Heart left ventricle (tissue), 16 donors: Measurements from ENCODE around the gene TCEANC2. TPM values are rescaled to one million over a fixed set of nuclear protein-coding genes. Genes with fewer than 3 reads are reported as not detected.

Experiments
- ATAC-seq, 4 donors: fragments of 200-7000 bp; cut with Tn5 transposase; one replicate each; pipeline ENCODE4 v1.9.1; 2020 to 2022; ENCODE audit warnings: moderate library complexity in 4 of 4, mild to moderate bottlenecking in 3 of 4, moderate number of reproducible peaks in 1 of 4
- DNase-seq, 5 donors: peaks; one replicate each; pipeline ENCODE4 v3.0.0-alpha.2; 2020
- H3K27ac ChIP-seq, 12 donors: fragments of 200-600 bp; sonication (generic) in 4 of 12; one replicate each; pipeline versions ENCODE4 v1.5.0 to v1.8.0; 2016 to 2022; ENCODE audit warnings: mild to moderate bottlenecking in 2 of 12
- H3K27me3 ChIP-seq, 9 donors: fragments of 200-600 bp; sonication (generic) in 2 of 9; one replicate each; pipeline versions ENCODE4 v1.5.1 to v1.8.0; 2016 to 2022; ENCODE audit warnings: mild to moderate bottlenecking in 3 of 9
- H3K36me3 ChIP-seq, 9 donors: fragments of 200-600 bp; sonication (generic) in 2 of 9; one replicate each; pipeline versions ENCODE4 v1.5.0 to v1.8.0; 2018 to 2022; ENCODE audit warnings: mild to moderate bottlenecking in 2 of 9
- H3K4me1 ChIP-seq, 12 donors: fragments of 200-600 bp; sonication (generic) in 4 of 12; one replicate each; pipeline versions ENCODE4 v1.5.0 to v1.8.0; 2016 to 2022; ENCODE audit warnings: mild to moderate bottlenecking in 3 of 12
- H3K4me3 ChIP-seq, 12 donors: fragments of 200-600 bp; sonication (generic) in 4 of 12; one replicate each; pipeline versions ENCODE4 v1.5.0 to v1.8.0; 2017 to 2022; ENCODE audit warnings: mild to moderate bottlenecking in 9 of 12, moderate library complexity in 4 of 12
- H3K9me3 ChIP-seq, 12 donors: fragments of 200-600 bp; sonication (generic) in 4 of 12; one replicate each; pipeline versions ENCODE4 v1.5.0 to v1.8.0; 2016 to 2022; ENCODE audit warnings: mild to moderate bottlenecking in 1 of 12
- POLR2A ChIP-seq, 2 donors: fragments of 450-650 bp; IDR thresholded peaks; one replicate each; pipeline ENCODE4 v1.6.1; 2017; ENCODE audit warnings: antibody characterized with exemption in 2 of 2, mild to moderate bottlenecking in 2 of 2, moderate library complexity in 2 of 2
- WGBS, 4 donors: extraction: QIAGEN DNeasy Blood & Tissue Kit in 2 of 4; methylation state at CpG; one replicate each; pipeline versions ENCODE4 v1.1.5 to v1.1.7; 2013 to 2018; 5-methylcytosine and 5-hydroxymethylcytosine counted together
- intact Hi-C, 10 donors: fragments of 100-400 bp; cut with DNase I; formaldehyde crosslinking; loops; one replicate each; pipeline versions ENCODE4 v1.11.1 to v1.14.2; 2022
- polyA plus RNA-seq, 2 donors: library from polyadenylated mRNA; stranded (reverse); fragments of 200-250 nt; gene quantifications; one replicate each; pipeline ENCODE4 v1.2.3, GENCODE V29; 2013
- total RNA-seq, 9 donors: library from RNA; depleted of rRNA in 2 of 9; stranded (reverse); fragments of >200 nt in 2 of 9; fragmentation: NEBNext Ultra II Directional in 3 of 9; extraction: Animal tissue kit (Norgen Biotek cat#: 25700) in 3 of 9; gene quantifications; one replicate each; pipeline versions ENCODE4 v1.1.0 to v1.2.4, GENCODE V29; 2016 to 2023
- TF ChIP-seq, protein P1 (sequence below), 12 donors: fragments of 200-600 bp; sonication (generic) in 4 of 12; IDR thresholded peaks; one replicate each; pipeline versions ENCODE4 v1.5.0 to v1.8.0; 2018 to 2022; ENCODE audit warnings: antibody characterized with exemption in 12 of 12, mild to moderate bottlenecking in 5 of 12
- donor health status: ischemic (EF 13 %, LVEDD 7.1; RV severe dilation, severe dysfunction).
- donor health status: healthy with polysubstance abuse.
- donor health status: DM: no; HTN: yes; CAD: no.
- donor health status: DM: no; HTN: no; CAD: no.
- donor health status: ischemic (EF 25% LVEDD 6.9; RV normal size, moderate dysfunction).
- donor health status: ischemic (EF 25% LVEDD 5.7; RV mildly dilated, moderate dysfunction).
- donor health status: healthy.
- donor health status: DM: yes; HTN: yes; CAD: no.
- donor health status: ischemic (EF 35%, LVEDD 5.7; RV mildly dilated, moderate dysfunction).
- donor health status: nonischemic (EF 11% LVEDD 7.7; RV severe dilation, severe dysfunction).
- donor health status: DM: yes; HTN: yes; CAD: no.
- donor health status: PGD.
- donor health status: ischemic (EF 29% LVEDD 5.4; RV normal size, mild dysfunction).
- donor health status: nonischemic (EF 23%, LVEDD 6.1; RV moderate dilation, normal function).

Gene TCEANC2
- total and polyA plus RNA-seq, 11 donors = 2.4 to 6.6 (median 4.5) TPM

DNA sequence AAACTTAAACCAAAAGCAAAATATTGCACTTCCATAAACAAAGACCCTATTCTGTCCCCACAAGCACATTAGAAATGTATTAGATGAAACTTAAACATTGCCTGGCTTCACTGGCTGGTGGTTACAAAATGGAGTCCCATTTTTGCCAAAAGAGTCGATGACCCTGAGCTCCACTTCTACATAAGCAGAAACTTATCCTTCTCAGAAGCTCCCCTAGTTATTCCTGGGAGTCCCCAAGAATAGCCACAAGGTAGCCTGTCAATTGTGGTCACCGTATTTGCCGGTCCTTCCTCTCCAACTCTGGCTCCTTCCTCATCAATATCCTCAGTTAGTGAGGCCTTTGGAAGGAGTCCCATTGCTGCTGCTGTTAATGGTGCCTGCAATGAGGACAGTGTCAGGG is 62.1 kb downstream of the TCEANC2 start:
- intact Hi-C loops = no loop called here
- H3K27me3 ChIP-seq = peaks cover 0 to 3% (median 0%) of the 10 kb centered on the region in 9 donors
- H3K36me3 ChIP-seq = no peaks in the 10 kb centered on the region
- DNase-seq (no peak), ATAC-seq (no peak)
- H3K27ac ChIP-seq = no peak overlapping the region
- TF ChIP-seq, protein P1, sequence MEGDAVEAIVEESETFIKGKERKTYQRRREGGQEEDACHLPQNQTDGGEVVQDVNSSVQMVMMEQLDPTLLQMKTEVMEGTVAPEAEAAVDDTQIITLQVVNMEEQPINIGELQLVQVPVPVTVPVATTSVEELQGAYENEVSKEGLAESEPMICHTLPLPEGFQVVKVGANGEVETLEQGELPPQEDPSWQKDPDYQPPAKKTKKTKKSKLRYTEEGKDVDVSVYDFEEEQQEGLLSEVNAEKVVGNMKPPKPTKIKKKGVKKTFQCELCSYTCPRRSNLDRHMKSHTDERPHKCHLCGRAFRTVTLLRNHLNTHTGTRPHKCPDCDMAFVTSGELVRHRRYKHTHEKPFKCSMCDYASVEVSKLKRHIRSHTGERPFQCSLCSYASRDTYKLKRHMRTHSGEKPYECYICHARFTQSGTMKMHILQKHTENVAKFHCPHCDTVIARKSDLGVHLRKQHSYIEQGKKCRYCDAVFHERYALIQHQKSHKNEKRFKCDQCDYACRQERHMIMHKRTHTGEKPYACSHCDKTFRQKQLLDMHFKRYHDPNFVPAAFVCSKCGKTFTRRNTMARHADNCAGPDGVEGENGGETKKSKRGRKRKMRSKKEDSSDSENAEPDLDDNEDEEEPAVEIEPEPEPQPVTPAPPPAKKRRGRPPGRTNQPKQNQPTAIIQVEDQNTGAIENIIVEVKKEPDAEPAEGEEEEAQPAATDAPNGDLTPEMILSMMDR (IDR thresholded peaks at IDR 0.05) = no peak
- TF ChIP-seq POLR2A (IDR thresholded peaks at IDR 0.05) = no peak
- WGBS, 4 donors = 87 to 94% (median 90%) methylated on average over 3 of the region's 3 CpGs
- no peaks in the 10 kb centered on the region for H3K9me3 ChIP-seq
- no peaks in the 10 kb centered on the region for H3K4me1 ChIP-seq
- H3K4me3 ChIP-seq = no peak overlapping the region

DNA sequence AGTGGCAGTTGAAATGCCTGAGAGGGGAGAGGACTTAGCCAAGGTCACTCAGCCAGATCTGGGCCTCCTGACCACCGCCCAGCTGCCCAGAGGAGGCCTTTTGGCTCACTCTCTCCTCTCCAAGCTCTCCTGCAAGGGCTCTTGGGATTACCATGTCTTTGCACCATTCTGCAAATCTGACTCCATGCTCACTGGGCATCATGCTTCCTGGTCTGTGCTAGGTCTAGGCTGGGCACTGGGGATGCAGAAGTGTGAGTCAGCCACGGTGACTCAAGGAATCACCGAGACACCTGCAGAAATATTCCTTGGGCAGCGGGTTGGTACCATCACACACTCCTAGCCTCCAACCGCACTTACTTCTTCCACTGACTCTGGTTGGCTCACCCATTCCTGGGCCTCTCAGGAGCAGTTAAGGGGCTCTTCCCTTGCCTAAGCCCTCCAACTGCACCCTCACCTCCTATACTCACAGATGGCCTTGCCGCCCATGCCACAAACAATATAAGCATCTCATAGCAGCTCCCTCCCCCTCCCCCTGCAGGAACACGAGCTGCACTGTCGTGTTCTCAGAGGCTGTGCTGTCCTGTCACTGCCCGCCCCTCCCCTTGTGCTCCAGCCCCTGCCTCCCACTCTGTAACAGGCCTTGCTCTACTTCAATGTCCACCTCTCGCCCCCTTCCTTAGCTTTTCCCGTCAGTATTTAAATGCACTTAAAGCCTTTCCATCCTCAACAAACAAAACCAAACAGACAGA is 64.6 kb downstream of the TCEANC2 start:
- no peak for ATAC-seq
- WGBS, 4 donors = 86 to 92% (median 89%) methylated on average over 10 to 11 of the region's 11 CpGs

DNA sequence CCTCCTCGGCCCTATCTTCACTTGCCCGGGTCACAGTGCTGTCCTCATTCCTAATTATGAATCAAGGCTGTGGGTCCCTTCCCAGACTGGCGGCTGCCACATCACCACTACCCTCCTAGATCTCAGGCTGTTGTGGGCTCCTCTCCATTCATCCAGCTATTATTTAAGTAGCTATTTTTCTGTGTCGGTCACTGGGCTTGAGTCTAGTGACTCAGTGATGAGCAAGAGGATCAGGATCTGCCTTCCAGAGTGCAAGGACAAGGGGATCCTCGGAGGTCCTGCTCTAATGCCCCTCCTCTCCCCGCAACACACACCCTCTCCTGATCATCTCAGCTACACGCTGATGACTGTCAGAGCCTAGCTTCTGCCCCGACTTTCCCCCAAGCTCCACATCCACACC is 65.3 kb downstream of the TCEANC2 start:
- Histone ChIP-seq H3K4me1 (peaks cover 0 to 13% (median 8%) of the 10 kb centered on the region in 12 donors), H3K36me3 (no peaks in the 10 kb centered on the region), H3K27ac (no peak overlapping the region), H3K4me3 (no peak overlapping the region), H3K9me3 (no peaks in the 10 kb centered on the region), H3K27me3 (peaks cover 0 to 4% (median 0%) of the 10 kb centered on the region in 9 donors)
- TF ChIP-seq POLR2A (IDR thresholded peaks at IDR 0.05) = no peak
- TF ChIP-seq, protein P1 (IDR thresholded peaks at IDR 0.05) = no peak
- ATAC-seq = no peak
- WGBS, 4 donors = 78 to 84% (median 83%) methylated on average over 8 of the region's 8 CpGs
- no peak for DNase-seq
- intact Hi-C loops = no loop called here

More for the DNA sequence above, 64.6 kb downstream of the TCEANC2 start:
- DNase-seq = peak in 1 of 5 donors; percentile 11
- Histone ChIP-seq H3K9me3 (no peaks in the 10 kb centered on the region), H3K4me3 (no peak overlapping the region), H3K4me1 (peaks cover 0 to 13% (median 8%) of the 10 kb centered on the region in 12 donors), H3K36me3 (no peaks in the 10 kb centered on the region), H3K27ac (no peak overlapping the region), H3K27me3 (peaks cover 0 to 4% (median 0%) of the 10 kb centered on the region in 9 donors)
- intact Hi-C loops = loop anchor here in 1 of 10 donors (2.0 kb wide), 1 partner anchor 37 kb away; no protein-coding TSS in a partner anchor
- TF ChIP-seq POLR2A (IDR thresholded peaks at IDR 0.05) = no peak
- TF ChIP-seq, protein P1 (IDR thresholded peaks at IDR 0.05) = no peak

DNA sequence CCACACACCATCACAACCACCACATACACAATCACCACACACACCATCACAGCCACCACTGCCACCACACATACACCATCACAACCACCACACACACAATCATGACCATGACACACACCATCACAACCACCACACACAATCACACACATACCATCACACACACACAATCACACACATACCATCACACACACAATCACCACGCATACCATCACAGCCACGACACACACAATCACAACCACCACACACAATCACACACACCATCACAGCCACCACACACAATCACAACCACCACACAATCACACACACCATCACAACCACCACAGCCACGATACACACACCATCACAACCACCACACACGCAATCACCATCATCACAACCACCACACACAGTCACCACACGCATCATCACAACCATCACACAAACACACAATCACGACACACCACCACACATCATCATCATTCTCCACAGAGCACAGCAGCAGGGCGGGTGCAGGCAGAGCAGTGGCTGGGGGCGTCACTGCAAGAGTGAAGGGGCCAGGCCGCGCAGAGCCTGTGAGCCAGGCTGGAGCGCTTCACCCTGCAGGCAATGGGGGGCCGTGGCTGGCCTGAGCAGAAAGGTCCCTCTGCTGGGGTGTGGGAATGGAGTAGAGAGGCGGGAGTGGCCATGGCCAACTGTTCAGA is 66.8 kb downstream of the TCEANC2 start:
- intact Hi-C loops = loop anchor here in 9 of 10 donors (2.0 to 10.0 kb wide), 11 partner anchors 152 to 372 kb away; partner anchors contain the start of gene SSBP3 (in 7 of the 9)
- H3K4me3 ChIP-seq = no peak overlapping the region
- H3K27ac ChIP-seq = no peak overlapping the region
- no peaks in the 10 kb centered on the region for H3K36me3 ChIP-seq
- ATAC-seq = no peak
- WGBS, 4 donors = 93 to 98% (median 95%) methylated on average over 12 to 13 of the region's 13 CpGs
- peaks cover 0 to 13% (median 8%) of the 10 kb centered on the region in 12 donors for H3K4me1 ChIP-seq
- peaks cover 0 to 4% (median 0%) of the 10 kb centered on the region in 9 donors for H3K27me3 ChIP-seq
- DNase-seq = peak in 1 of 5 donors; percentile 33
- no peak for TF ChIP-seq POLR2A (IDR thresholded peaks at IDR 0.05)
- TF ChIP-seq, protein P1 (IDR thresholded peaks at IDR 0.05) = no peak
- no peaks in the 10 kb centered on the region for H3K9me3 ChIP-seq
